ENCODE data around the gene ITGAL. TPM values are rescaled to one million over a fixed set of nuclear protein-coding genes. Genes with fewer than 3 reads are reported as not detected.

The ITGAL gene
- total RNA-seq, 4 donors from 2014 or later, result 1.8 to 33.7 (median 6.7) TPM

DNA sequence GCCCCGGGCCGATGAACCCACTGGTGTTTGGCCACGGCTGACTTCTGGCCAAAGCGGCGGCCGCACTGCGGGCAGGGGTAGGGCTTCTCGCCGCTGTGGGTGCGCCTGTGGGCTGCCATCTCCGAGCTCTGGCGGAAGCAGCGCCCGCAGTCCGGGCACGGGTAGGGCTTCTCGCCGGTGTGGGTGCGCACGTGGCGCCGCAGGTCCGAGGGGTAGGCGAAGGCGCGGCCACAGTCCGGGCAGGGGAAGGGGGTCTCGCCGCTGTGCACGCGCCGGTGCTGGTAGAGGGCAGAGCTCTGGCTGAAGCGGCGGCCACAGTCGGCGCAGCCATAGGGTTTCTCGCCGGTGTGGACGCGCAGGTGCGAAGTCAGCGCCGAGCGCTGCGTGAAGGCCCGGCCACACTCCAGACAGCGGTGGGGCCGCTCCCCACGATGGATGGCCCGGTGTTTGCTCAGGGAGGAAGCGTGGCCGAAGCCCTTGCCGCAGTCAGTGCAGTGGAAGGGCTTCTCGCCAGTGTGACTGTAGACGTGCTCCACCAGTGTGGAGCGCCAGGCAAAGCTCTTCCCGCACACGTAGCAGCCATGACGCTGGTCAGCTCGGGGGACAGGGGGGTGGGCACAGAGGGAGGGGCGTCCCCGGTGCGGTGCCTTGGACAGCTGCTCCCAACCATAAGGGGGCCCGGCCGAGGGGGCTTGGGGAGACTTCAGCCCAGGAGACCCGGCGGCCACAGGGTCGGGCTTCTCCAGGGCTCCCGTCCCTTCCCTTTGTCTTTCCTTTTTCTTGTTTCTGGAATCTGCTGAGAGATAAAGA lies 83.0 kb downstream of the ITGAL start:
- Histone ChIP-seq H3K27ac (peak overlapping the region in 3 of 4 donors; percentile 91 to 96 (median 96)), H3K27me3 (no peaks in the 10 kb centered on the region), H3K4me3 (peak overlapping the region in 1 of 4 donors; percentile 68), H3K36me3 (peaks cover 0 to 13% (median 3%) of the 10 kb centered on the region in 4 donors), H3K4me1 (peaks cover 24 to 40% (median 32%) of the 10 kb centered on the region in 4 donors), H3K9me3 (no peaks in the 10 kb centered on the region)
- intact Hi-C loops (cut with DNase I; ENCODE audit: low total_unique reads) (no loop called here), in situ Hi-C loops (cut with MboI; ENCODE audit: low pct_ligation_motif_present in 1 of 4, low pct_unique_long_range_greater_than_20kb in 1 of 4, low sequenced_read_pairs in 3 of 4) (loop anchor here in 1 of 4 donors (25.0 kb wide), 1 partner anchor 118 kb away; the partner anchor contains the start of genes DCTPP1 and SEPHS2)
- no peak for TF ChIP-seq EP300 (IDR thresholded peaks at IDR 0.05; ENCODE audit: low read depth)
- TF ChIP-seq POLR2AphosphoS5 (IDR thresholded peaks at IDR 0.05), result no peak
- no peak for TF ChIP-seq POLR2A (IDR thresholded peaks at IDR 0.05)
- TF ChIP-seq, protein P1, sequence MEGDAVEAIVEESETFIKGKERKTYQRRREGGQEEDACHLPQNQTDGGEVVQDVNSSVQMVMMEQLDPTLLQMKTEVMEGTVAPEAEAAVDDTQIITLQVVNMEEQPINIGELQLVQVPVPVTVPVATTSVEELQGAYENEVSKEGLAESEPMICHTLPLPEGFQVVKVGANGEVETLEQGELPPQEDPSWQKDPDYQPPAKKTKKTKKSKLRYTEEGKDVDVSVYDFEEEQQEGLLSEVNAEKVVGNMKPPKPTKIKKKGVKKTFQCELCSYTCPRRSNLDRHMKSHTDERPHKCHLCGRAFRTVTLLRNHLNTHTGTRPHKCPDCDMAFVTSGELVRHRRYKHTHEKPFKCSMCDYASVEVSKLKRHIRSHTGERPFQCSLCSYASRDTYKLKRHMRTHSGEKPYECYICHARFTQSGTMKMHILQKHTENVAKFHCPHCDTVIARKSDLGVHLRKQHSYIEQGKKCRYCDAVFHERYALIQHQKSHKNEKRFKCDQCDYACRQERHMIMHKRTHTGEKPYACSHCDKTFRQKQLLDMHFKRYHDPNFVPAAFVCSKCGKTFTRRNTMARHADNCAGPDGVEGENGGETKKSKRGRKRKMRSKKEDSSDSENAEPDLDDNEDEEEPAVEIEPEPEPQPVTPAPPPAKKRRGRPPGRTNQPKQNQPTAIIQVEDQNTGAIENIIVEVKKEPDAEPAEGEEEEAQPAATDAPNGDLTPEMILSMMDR (IDR thresholded peaks at IDR 0.05), result no peak
- WGBS, 2 donors (ENCODE audit: low coverage in 1 of 2), result 87% methylated on average over 32 of the region's 69 CpGs; no CpG with 5 or more reads in 1 of the 2 donors
- DNase-seq, result no peak

DNA sequence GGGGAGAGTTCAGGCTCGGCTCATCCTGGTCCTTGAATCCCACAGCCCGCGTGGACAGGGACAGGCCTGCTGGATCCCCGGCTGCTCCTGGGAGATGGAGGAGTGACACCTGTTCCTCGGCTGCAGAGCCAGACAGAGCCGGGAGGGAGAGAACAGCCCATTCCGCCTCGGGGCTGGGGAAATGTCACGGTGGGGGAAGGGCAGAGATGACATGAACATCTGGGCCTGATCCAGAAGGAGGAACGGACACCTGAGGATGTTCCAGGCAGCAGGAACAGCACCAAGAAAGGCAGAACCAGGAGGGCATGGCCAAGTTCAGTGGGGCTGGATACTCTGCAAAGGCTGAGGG lies 83.6 kb downstream of the ITGAL start:
- peak overlapping the region; percentile 91 to 99 (median 96) for H3K27ac ChIP-seq
- H3K4me1 ChIP-seq, result peaks cover 24 to 45% (median 37%) of the 10 kb centered on the region in 4 donors
- in situ Hi-C loops (cut with MboI; ENCODE audit: low pct_ligation_motif_present in 1 of 4, low pct_unique_long_range_greater_than_20kb in 1 of 4, low sequenced_read_pairs in 3 of 4) (loop anchor here in 1 of 4 donors (25.0 kb wide), 1 partner anchor 119 kb away; the partner anchor contains the start of genes DCTPP1 and SEPHS2), intact Hi-C loops (cut with DNase I; ENCODE audit: low total_unique reads) (no loop called here)
- H3K27me3 ChIP-seq, result no peaks in the 10 kb centered on the region
- H3K9me3 ChIP-seq, result no peaks in the 10 kb centered on the region
- no peak for DNase-seq
- peak overlapping the region in 2 of 4 donors; percentile 68 to 94 for H3K4me3 ChIP-seq
- 49% methylated on average over 10 of the region's 10 CpGs; no CpG with 5 or more reads in 1 of the 2 donors for WGBS, 2 donors (ENCODE audit: low coverage in 1 of 2)
- TF ChIP-seq, protein P1 (IDR thresholded peaks at IDR 0.05), result no peak
- no peak for TF ChIP-seq POLR2AphosphoS5 (IDR thresholded peaks at IDR 0.05)
- TF ChIP-seq POLR2A (IDR thresholded peaks at IDR 0.05), result no peak
- no peak for TF ChIP-seq EP300 (IDR thresholded peaks at IDR 0.05; ENCODE audit: low read depth)
- H3K36me3 ChIP-seq, result peaks cover 0 to 13% (median 3%) of the 10 kb centered on the region in 4 donors

DNA sequence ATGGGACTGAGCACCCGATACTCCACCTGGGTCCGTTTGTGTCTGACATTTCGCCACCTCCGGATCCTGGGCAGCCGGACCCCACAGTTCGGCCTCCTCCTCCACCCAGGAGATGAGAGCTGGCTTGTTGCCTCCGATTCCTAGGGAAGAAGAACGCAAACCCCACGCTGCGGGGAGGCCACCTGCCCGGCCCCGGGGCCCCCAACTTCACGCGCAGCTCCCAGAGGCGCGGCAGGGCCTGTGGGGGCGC lies 85.1 kb downstream of the ITGAL start:
- intact Hi-C loops (cut with DNase I; ENCODE audit: low total_unique reads), result no loop called here
- no peak for TF ChIP-seq POLR2A (IDR thresholded peaks at IDR 0.05)
- TF ChIP-seq POLR2AphosphoS5 (IDR thresholded peaks at IDR 0.05), result no peak
- TF ChIP-seq, protein P1 (IDR thresholded peaks at IDR 0.05), result peak in 2 of 5 experiments; percentile 12 to 18

More for the DNA sequence above, 85.1 kb downstream of the ITGAL start:
- H3K27me3 ChIP-seq, result no peaks in the 10 kb centered on the region
- H3K4me1 ChIP-seq, result peaks cover 24 to 53% (median 46%) of the 10 kb centered on the region in 4 donors
- in situ Hi-C loops (cut with MboI; ENCODE audit: low pct_ligation_motif_present in 1 of 4, low pct_unique_long_range_greater_than_20kb in 1 of 4, low sequenced_read_pairs in 3 of 4), result loop anchor here in 1 of 4 donors (25.0 kb wide), 1 partner anchor 120 kb away; the partner anchor contains the start of genes DCTPP1 and SEPHS2
- peaks cover 0 to 13% (median 3%) of the 10 kb centered on the region in 4 donors for H3K36me3 ChIP-seq
- no peak for DNase-seq
- H3K4me3 ChIP-seq, result peak overlapping the region; percentile 59 to 94 (median 73)
- no peaks in the 10 kb centered on the region for H3K9me3 ChIP-seq
- peak overlapping the region; percentile 91 to 99 (median 96) for H3K27ac ChIP-seq
- WGBS, 2 donors (ENCODE audit: low coverage in 1 of 2), result 1% methylated on average over 12 of the region's 17 CpGs; no CpG with 5 or more reads in 1 of the 2 donors

All from transverse colon (tissue), 4 donors.